SK-N-SH (cell line): ENCODE measurements around the gene ODAD3. TPM values are rescaled to one million over a fixed set of nuclear protein-coding genes. Genes with fewer than 3 reads are reported as not detected.
A peak's percentile ranks its signal among the peaks of the same experiment; 100 is the strongest.

ENCODE experiments used
- CTCF ChIA-PET: fragments of 300-600, 350-600 bp; formaldehyde crosslinking; extraction: SDS; loops from one replicate; lab custom pipeline; 2021; lab: Yijun Ruan, JAX
- POLR2A ChIA-PET: fragments of 350-600 bp; sonication (Branson Sonifier 250); formaldehyde crosslinking; extraction: SDS; loops from one replicate; lab custom pipeline; 2020; ENCODE audit warnings: antibody characterized with exemption, inconsistent platforms; lab: Yijun Ruan, JAX
- DNase-seq: peaks from one replicate; pipeline ENCODE4 v3.0.0; 2012
- H2AFZ ChIP-seq: fragments of 200-600 bp; sonication (generic); 2 replicates; pipeline ENCODE4 v1.8.1; 2016; ENCODE audit warnings: antibody characterized with exemption, mild to moderate bottlenecking, low read depth
- H3F3A ChIP-seq: fragments of 200-600 bp; sonication (generic); replicated peaks from 2 replicates; pipeline ENCODE3; 2016; ENCODE audit warnings: antibody characterized with exemption, mild to moderate bottlenecking; ENCODE audit not compliant: insufficient read depth
- H3K27ac ChIP-seq, 2 experiments: fragments of 200-500 bp in 1 of 2; fragments of 200-600 bp in 1 of 2; sonication (Bioruptor generic) in 1 of 2; sonication (generic), shearing (Covaris generic) in 1 of 2; 2 replicates each; pipeline versions ENCODE4 v1.5.1 to v1.6.1; 2014 to 2016; ENCODE audit warnings: low read depth in 2 of 2, inconsistent platforms in 1 of 2, low read length in 1 of 2, mild to moderate bottlenecking in 1 of 2, mixed read lengths in 1 of 2
- H3K27me3 ChIP-seq: fragments of 200-600 bp; sonication (generic), shearing (Covaris generic); 2 replicates; pipeline ENCODE4 v1.6.1; 2016; ENCODE audit warnings: mixed run types; ENCODE audit not compliant: insufficient read depth
- H3K36me3 ChIP-seq, 2 experiments: fragments of 200-500 bp in 1 of 2; fragments of 200-600 bp in 1 of 2; sonication (Bioruptor generic) in 1 of 2; sonication (generic) in 1 of 2; replicated peaks in 1 of 2; 2 replicates each; pipeline versions ENCODE3 to v1.5.1; 2014 to 2016; ENCODE audit warnings: low read length in 1 of 2, mild to moderate bottlenecking in 1 of 2; ENCODE audit not compliant: insufficient read depth in 2 of 2, control insufficient read depth in 1 of 2
- H3K4me1 ChIP-seq, 2 experiments: fragments of 200-500 bp in 1 of 2; fragments of 200-600 bp in 1 of 2; sonication (Bioruptor generic) in 1 of 2; sonication (generic), shearing (Covaris generic) in 1 of 2; 2 replicates each; pipeline versions ENCODE4 v1.5.1 to v1.6.1; 2014 to 2016; ENCODE audit warnings: low read depth in 1 of 2, low read length in 1 of 2, mixed run types in 1 of 2; ENCODE audit not compliant: insufficient read depth in 2 of 2, control insufficient read depth in 1 of 2
- H3K4me2 ChIP-seq: fragments of 200-600 bp; sonication (generic), shearing (Covaris generic); 2 replicates; pipeline ENCODE4 v1.6.1; 2017; ENCODE audit warnings: mixed run types
- H3K4me3 ChIP-seq, 2 experiments: fragments of 200-500 bp in 1 of 2; fragments of 200-600 bp in 1 of 2; sonication (Bioruptor generic) in 1 of 2; sonication (generic), shearing (Covaris generic) in 1 of 2; 2 replicates each; pipeline versions ENCODE4 v1.5.1 to v1.8.1; 2014 to 2016; ENCODE audit warnings: low read depth in 2 of 2, inconsistent platforms in 1 of 2, low read length in 1 of 2, mild to moderate bottlenecking in 1 of 2, mixed read lengths in 1 of 2, moderate library complexity in 1 of 2
- H3K79me2 ChIP-seq: fragments of 200-600 bp; sonication (generic); 2 replicates; pipeline ENCODE4 v1.8.1; 2017; ENCODE audit warnings: mild to moderate bottlenecking; ENCODE audit not compliant: insufficient read depth
- H3K9ac ChIP-seq: fragments of 200-600 bp; sonication (generic); 2 replicates; pipeline ENCODE4 v1.6.1; 2017; ENCODE audit warnings: mixed run types
- H3K9me2 ChIP-seq: fragments of 200-600 bp; sonication (generic); 2 replicates; pipeline ENCODE4 v1.6.1; 2017; ENCODE audit warnings: mixed run types
- H3K9me3 ChIP-seq: fragments of 200-600 bp; sonication (generic); 2 replicates; pipeline ENCODE4 v1.6.1; 2017; ENCODE audit warnings: mixed run types, mild to moderate bottlenecking, moderate library complexity
- H4K20me1 ChIP-seq: fragments of 200-600 bp; sonication (generic); 2 replicates; pipeline ENCODE4 v1.6.1; 2017; ENCODE audit warnings: mild to moderate bottlenecking, mixed run types; ENCODE audit not compliant: insufficient read depth
- CHD2 ChIP-seq: fragments of 150-350 bp; IDR thresholded peaks from 2 replicates; pipeline ENCODE4 v1.6.1; 2018; ENCODE audit warnings: low read length; ENCODE audit not compliant: partially characterized antibody
- ELF1 ChIP-seq: IDR thresholded peaks from 2 replicates; pipeline ENCODE4 v1.4.0; 2012
- EP300 ChIP-seq, 2 experiments: IDR thresholded peaks; 2 replicates each; pipeline versions ENCODE4 v1.4.0 to v1.6.1; 2012; ENCODE audit warnings: borderline replicate concordance in 1 of 2, low read depth in 1 of 2, low read length in 1 of 2
- FOXM1 ChIP-seq: IDR thresholded peaks from 2 replicates; pipeline ENCODE4 v1.4.0; 2012; ENCODE audit warnings: low read depth, mild to moderate bottlenecking
- IRF3 ChIP-seq: fragments of 150-350 bp; IDR thresholded peaks from 2 replicates; pipeline ENCODE4 v1.6.1; 2016; ENCODE audit warnings: mild to moderate bottlenecking, low read depth, low read length
- JUND ChIP-seq: IDR thresholded peaks from 2 replicates; pipeline ENCODE4 v1.4.0; 2012
- MAX ChIP-seq: IDR thresholded peaks from 2 replicates; pipeline ENCODE4 v1.4.0; 2012; ENCODE audit warnings: low read depth
- REST ChIP-seq: IDR thresholded peaks from 2 replicates; pipeline ENCODE4 v1.6.1; 2012; ENCODE audit warnings: mild to moderate bottlenecking, low read depth, low read length, moderate library complexity
- RXRA ChIP-seq: IDR thresholded peaks from 2 replicates; pipeline ENCODE4 v1.4.0; 2012; ENCODE audit warnings: low read depth, mild to moderate bottlenecking, borderline replicate concordance
- SMC3 ChIP-seq: IDR thresholded peaks from 2 replicates; pipeline ENCODE4 v1.6.1; 2012; ENCODE audit warnings: low read depth, low read length, improper control_type of control experiment
- YY1 ChIP-seq: IDR thresholded peaks from 2 replicates; pipeline ENCODE4 v1.4.0; 2012; ENCODE audit warnings: low read depth, mild to moderate bottlenecking
- WGBS: methylation state at CpG from one replicate; pipeline ENCODE4 v1.1.6; 2017; ENCODE audit warnings: low lambda C conversion rate; 5-methylcytosine and 5-hydroxymethylcytosine counted together
- polyA plus RNA-seq, 3 experiments: library from polyadenylated mRNA; depleted of rRNA; stranded (reverse); fragments of >200 nt; gene quantifications; 2 replicates each; pipeline ENCODE4 v1.2.3, GENCODE V29; 2012

ODAD3 gene
- polyA plus RNA-seq, 1 of the 3 experiments (the other 2 are of a cell fraction): 4.2 TPM

GRCh38 chr19:11435057-11435832, at the start of gene ODAD3, which contains the start of gene PRKCSH (continued):
- TF ChIP-seq YY1: peak; percentile 100
- TF ChIP-seq CHD2: peak; percentile 26
- TF ChIP-seq ELF1: peak; percentile 89

GRCh38 chr19:11483366-11484111, 48.6 kb upstream of the ODAD3 start:
- CTCF ChIA-PET: interaction anchor here (0.7 to 3.7 kb wide), 51 partner anchors 8 to 336 kb away, joined by 3 to 57 read pairs (median 5); partner anchors contain the start of genes ACP5, CCDC159, DOCK6 and EPOR
- Histone ChIP-seq H2AFZ (no peak overlapping the region), H3K79me2 (no peaks in the 10 kb centered on the region), H3K4me3 (no peak overlapping the region), H3K4me2 (no peak overlapping the region), H4K20me1 (no peaks in the 10 kb centered on the region), H3K9ac (no peak overlapping the region), H3K27ac (no peak overlapping the region), H3K4me1 (peaks cover 0 to 13% of the 10 kb centered on the region in 2 experiments; a peak in 1 of 4 replicates), H3K27me3 (peaks cover 25% of the 10 kb centered on the region; the same call in 1 of the 2 replicates), H3F3A (no peaks in the 10 kb centered on the region), H3K36me3 (no peaks in the 10 kb centered on the region), H3K9me3 (no peaks in the 10 kb centered on the region), H3K9me2 (no peaks in the 10 kb centered on the region)
- TF ChIP-seq FOXM1: no peak
- no peak for TF ChIP-seq IRF3
- no peak for TF ChIP-seq SMC3
- TF ChIP-seq REST: no peak
- no peak for TF ChIP-seq EP300 (IDR thresholded peaks at IDR 0.05; ENCODE audit: borderline replicate concordance in 1 of 2, low read depth in 1 of 2, low read length in 1 of 2)
- no peak for TF ChIP-seq RXRA
- TF ChIP-seq MAX: no peak
- TF ChIP-seq ELF1: no peak
- no peak for TF ChIP-seq JUND
- POLR2A ChIA-PET: no interaction called here
- WGBS: 94% methylated on average over 40 of the region's 57 CpGs
- DNase-seq: peak; percentile 29
